AG09319 (cell line): ENCODE measurements around the gene ARSH.

Experiments
- DNase-seq: peaks from one replicate; pipeline ENCODE4 v3.0.0-alpha.2; 2010; ENCODE audit warnings: low read depth; ENCODE audit errors: extremely low read depth
- TF ChIP-seq, protein P1 (sequence below): IDR thresholded peaks from 2 replicates; pipeline ENCODE4 v1.5.1; 2011; ENCODE audit warnings: low read depth, mild to moderate bottlenecking, inconsistent platforms, low read length, moderate library complexity

The ARSH gene

DNA sequence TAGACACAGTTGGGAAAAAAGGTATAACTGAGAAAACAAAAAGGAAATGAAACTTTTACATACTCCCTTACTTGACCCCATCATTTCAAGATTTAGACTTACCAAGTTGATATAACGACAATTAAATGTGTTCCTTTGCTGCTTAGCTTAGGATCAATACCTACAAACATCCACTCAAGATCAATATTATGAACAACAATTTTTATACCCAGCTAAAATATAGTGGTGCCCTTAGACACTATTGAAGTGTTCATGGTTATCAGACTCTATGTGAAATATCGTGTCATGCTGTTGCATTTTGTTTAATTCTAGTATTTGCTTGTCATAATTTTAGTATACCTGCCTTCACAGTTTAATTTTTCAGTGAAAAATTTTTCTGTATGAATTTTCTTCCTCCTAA lies 4.2 kb downstream of the ARSH start:
- no peak for DNase-seq
- TF ChIP-seq, protein P1, sequence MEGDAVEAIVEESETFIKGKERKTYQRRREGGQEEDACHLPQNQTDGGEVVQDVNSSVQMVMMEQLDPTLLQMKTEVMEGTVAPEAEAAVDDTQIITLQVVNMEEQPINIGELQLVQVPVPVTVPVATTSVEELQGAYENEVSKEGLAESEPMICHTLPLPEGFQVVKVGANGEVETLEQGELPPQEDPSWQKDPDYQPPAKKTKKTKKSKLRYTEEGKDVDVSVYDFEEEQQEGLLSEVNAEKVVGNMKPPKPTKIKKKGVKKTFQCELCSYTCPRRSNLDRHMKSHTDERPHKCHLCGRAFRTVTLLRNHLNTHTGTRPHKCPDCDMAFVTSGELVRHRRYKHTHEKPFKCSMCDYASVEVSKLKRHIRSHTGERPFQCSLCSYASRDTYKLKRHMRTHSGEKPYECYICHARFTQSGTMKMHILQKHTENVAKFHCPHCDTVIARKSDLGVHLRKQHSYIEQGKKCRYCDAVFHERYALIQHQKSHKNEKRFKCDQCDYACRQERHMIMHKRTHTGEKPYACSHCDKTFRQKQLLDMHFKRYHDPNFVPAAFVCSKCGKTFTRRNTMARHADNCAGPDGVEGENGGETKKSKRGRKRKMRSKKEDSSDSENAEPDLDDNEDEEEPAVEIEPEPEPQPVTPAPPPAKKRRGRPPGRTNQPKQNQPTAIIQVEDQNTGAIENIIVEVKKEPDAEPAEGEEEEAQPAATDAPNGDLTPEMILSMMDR = no peak

DNA sequence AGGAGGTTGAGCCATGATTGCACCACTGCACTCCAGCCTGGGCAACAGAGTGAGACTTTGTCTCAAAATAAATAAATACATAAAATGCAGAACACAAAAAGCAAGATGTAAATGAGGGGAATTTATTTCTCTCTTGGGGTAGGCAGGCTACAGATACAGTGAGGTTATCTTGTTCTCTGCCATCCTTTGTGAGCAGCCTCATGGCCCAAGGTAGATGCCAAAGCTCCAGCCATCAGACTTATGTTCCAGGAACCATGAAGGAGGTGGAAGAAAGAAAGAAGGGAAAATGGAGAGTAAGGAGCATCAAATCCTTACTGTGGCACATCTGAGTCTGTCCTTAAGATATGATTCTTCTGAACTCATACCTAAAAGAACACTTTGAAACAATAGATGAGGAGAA lies 11.1 kb downstream of the ARSH start:
- TF ChIP-seq, protein P1 = no peak
- DNase-seq = no peak

DNA sequence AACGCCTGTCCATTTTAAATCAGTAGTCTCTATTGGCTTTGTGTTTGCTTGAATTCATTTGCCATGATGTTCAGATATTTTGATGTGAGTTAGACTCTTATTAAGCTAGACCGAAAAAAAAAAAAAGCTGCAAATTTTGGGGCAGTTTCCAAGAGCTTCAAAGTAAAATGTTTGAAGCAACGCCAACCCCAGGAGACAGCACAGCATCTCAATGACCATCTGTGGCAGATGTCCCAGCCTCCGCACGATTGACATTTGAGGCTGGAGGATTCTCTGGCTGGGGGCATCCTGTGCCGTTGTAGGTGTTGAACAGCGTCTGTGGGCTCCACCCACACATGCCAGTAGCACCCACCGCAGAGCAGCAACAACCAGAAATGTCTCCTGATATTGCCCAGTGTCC lies 17.8 kb downstream of the ARSH start:
- TF ChIP-seq, protein P1 = no peak

DNA sequence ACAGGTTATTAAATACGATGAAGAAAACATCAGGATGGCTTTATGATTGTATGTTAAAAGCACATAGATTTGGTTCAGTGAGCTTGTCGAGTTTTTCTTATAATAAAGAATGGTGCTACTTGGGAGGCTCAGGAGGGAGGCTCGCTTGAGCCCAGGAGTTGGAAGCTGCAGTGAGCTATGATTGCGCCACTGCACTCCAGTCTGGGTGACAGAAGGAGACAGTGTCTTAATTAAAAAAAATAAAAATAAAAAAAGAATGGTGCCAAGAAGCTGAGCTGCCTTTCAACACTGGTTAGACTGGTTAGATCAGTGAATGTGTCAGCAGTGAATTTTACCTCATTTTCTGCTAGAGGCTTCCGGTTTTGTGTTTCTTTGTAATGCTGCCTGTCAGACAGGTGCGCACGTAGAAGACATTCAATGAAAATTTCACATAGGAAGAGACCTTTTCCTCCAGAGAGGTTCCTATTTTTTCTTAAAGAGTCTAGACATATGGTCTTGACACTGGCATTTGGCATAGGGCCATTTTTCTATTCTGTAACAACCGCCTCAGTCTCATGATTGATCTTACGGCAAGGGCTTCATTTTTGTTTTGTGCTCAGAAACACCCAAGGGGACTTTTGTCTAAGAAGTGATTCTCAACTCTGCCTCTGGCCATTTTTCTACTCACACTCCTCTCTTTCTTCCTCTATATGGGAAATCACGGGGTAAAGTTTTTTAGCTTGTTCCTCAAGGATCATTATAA lies 19.9 kb downstream of the ARSH start:
- no peak for DNase-seq
- TF ChIP-seq, protein P1 = no peak

More for the DNA sequence above, 17.8 kb downstream of the ARSH start:
- no peak for DNase-seq

DNA sequence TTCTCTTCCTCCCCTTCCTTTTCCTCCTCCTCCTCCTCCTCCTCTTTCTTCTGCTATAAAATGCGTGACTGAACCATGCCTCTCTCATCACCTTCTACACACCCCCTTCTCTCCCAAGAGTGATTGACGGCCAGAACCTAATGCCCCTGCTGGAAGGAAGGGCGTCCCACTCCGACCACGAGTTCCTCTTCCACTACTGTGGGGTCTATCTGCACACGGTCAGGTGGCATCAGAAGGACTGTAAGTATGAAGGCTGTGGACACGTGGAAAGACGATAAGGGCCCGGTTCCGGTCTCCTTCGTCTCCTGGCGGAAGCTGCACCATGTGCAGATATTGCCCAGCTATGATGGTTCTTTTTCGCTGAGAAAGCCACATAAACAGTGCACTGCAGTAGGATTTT lies 22.8 kb downstream of the ARSH start:
- TF ChIP-seq, protein P1 = no peak
- no peak for DNase-seq

DNA sequence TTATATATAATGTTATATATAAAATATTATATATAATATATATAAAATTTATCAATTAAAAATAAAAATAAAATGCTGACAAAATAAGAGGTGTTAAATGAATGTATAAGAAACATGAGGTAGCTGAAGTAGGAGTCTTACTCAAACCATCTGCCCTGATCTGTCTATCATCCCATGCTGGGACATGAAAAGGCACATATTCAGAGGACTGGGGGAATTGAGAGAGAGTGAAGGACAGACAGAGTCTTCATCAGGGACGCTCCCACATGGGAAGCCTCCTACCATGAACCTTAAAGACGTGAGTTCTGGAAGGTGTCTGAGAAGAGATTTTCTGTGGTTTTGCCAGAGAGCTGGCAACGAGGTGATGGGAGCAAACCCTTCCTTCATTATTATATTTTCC lies 30.9 kb downstream of the ARSH start:
- no peak for DNase-seq
- TF ChIP-seq, protein P1 = no peak

DNA sequence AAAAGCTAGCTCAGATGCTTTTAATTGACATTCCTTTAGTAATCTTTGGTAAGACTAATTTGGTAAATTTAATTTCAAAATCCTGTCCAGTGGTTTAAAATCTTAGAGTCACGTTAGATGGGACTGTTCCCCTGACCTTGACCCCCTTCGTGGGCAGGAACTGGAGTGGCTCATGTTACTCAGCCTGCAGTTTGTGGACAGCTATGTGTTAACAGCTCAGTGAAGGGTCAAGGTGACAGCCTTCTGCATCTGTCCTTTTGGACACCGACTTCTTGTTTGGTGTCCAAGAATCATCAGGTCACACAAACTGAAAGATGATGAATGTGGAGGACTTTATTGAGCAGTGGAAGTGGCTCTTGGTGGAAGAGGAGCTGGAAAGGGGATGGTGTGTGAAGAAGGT lies 37.9 kb downstream of the ARSH start:
- TF ChIP-seq, protein P1 = no peak
- no peak for DNase-seq
